K562 (cell line): Measurements from ENCODE around the gene P2RX1. TPM values are rescaled to one million over a fixed set of nuclear protein-coding genes. Genes with fewer than 3 reads are reported as not detected.

Source experiments
- ETV1 ChIP-seq: fragments of 450-650 bp; conservative IDR thresholded peaks from 2 replicates; pipeline ENCODE4 v1.6.1; 2016; ENCODE audit warnings: missing genetic modification characterization, control low read depth, low read depth, missing compliant biosample characterization
- ETV5 ChIP-seq: sonication (generic); formaldehyde crosslinking; IDR thresholded peaks from 2 replicates; pipeline ENCODE4 v1.4.0; 2020; ENCODE audit warnings: low read depth, mild to moderate bottlenecking, missing genetic modification reagents
- HDAC6 ChIP-seq: IDR thresholded peaks from 2 replicates; pipeline ENCODE4 v1.6.1; 2012; ENCODE audit warnings: low read depth, mild to moderate bottlenecking, control low read depth, inconsistent platforms, low read length, moderate library complexity
- HMG20A ChIP-seq: fragments of 450-650 bp; formaldehyde crosslinking; conservative IDR thresholded peaks from 2 replicates; pipeline ENCODE4 v1.4.0; 2020; ENCODE audit warnings: mild to moderate bottlenecking, mixed read lengths
- HNRNPLL ChIP-seq: fragments of 200-400 bp; formaldehyde crosslinking; IDR thresholded peaks from 2 replicates; pipeline ENCODE4 v1.6.1; 2017; ENCODE audit warnings: low read length, low read depth, mild to moderate bottlenecking; ENCODE audit not compliant: poor library complexity, severe bottlenecking
- JUND ChIP-seq, 2 experiments: IDR thresholded peaks; 2 replicates in 1 of 2; 3 replicates in 1 of 2; pipeline ENCODE4 v1.6.1; 2011; ENCODE audit warnings: borderline replicate concordance in 2 of 2, low read depth in 2 of 2, low read length in 2 of 2, improper control_type of control experiment in 1 of 2, missing biosample characterization in 1 of 2, missing genetic modification characterization in 1 of 2, missing genetic modification reagents in 1 of 2
- KDM5B ChIP-seq: fragments of 200-600 bp; sonication (generic); IDR thresholded peaks from 2 replicates; pipeline ENCODE4 v1.6.1; 2012; ENCODE audit warnings: low read depth, mild to moderate bottlenecking, moderate library complexity, low read length, control low read depth, inconsistent platforms; ENCODE audit not compliant: insufficient replicate concordance
- MAZ ChIP-seq, 2 experiments: fragments of 450-650 bp in 1 of 2; sonication (generic) in 1 of 2; formaldehyde crosslinking; IDR thresholded peaks in 1 of 2; conservative IDR thresholded peaks in 1 of 2; 2 replicates each; pipeline versions ENCODE4 v1.4.0 to v1.5.0; 2020; ENCODE audit warnings: mild to moderate bottlenecking in 1 of 2, missing genetic modification reagents in 1 of 2
- NR2C2 ChIP-seq, 2 experiments: fragments of 200-800 bp in 1 of 2; sonication (Bioruptor generic) in 1 of 2; sonication (generic) in 1 of 2; formaldehyde crosslinking in 1 of 2; IDR thresholded peaks; 2 replicates each; pipeline versions ENCODE4 v1.6.1 to v1.8.0; 2016 to 2022; ENCODE audit warnings: mild to moderate bottlenecking in 1 of 2, missing compliant biosample characterization in 1 of 2, missing genetic modification characterization in 1 of 2, missing genetic modification reagents in 1 of 2
- ZNF134 ChIP-seq: fragments of 250-450 bp; sonication (Bioruptor Pico); conservative IDR thresholded peaks from 2 replicates; pipeline ENCODE4 v1.4.0; 2020
- polyA plus RNA-seq, 8 experiments: library from polyadenylated mRNA; depleted of rRNA in 4 of 8; stranded (reverse) in 5 of 8; unstranded in 3 of 8; fragments of >200 nt; fragmentation: Nextera tagmentation in 2 of 8; fragmentation: Illumina TruSeq in 1 of 8; extraction: Ambion mirVana in 2 of 8; extraction: Trizol in 1 of 8; gene quantifications; 2 replicates each; pipeline versions ENCODE4 v1.2.1 to v1.2.3, GENCODE V29; 2011 to 2014; ENCODE audit warnings: inconsistent platforms in 1 of 8, missing spikeins in 1 of 8
- total RNA-seq, 7 experiments: library from RNA; depleted of rRNA in 6 of 7; stranded (reverse); fragments of >200 nt in 6 of 7; fragmentation: Illumina TruSeq in 2 of 7; extraction: Trizol in 2 of 7; gene quantifications; 2 replicates each; pipeline versions ENCODE4 v1.2.1 to v1.2.3, GENCODE V29; 2011 to 2021; ENCODE audit warnings: low replicate concordance in 1 of 7
- TF ChIP-seq, protein P1 (sequence below): fragments of 450-650 bp; IDR thresholded peaks from 2 replicates; pipeline ENCODE4 v1.6.1; 2016; ENCODE audit warnings: mild to moderate bottlenecking
- TF ChIP-seq, protein P2 (sequence below): sonication (generic); formaldehyde crosslinking; IDR thresholded peaks from 2 replicates; pipeline ENCODE4 v1.8.0; 2023; ENCODE audit warnings: mild to moderate bottlenecking, missing genetic modification reagents

The P2RX1 gene
- total and polyA plus RNA-seq, 9 of the 15 experiments (the other 6 are each of a cell fraction or from before 2014, with no cell fraction given), result 0.27 to 20.3 (median 10.3) TPM

DNA sequence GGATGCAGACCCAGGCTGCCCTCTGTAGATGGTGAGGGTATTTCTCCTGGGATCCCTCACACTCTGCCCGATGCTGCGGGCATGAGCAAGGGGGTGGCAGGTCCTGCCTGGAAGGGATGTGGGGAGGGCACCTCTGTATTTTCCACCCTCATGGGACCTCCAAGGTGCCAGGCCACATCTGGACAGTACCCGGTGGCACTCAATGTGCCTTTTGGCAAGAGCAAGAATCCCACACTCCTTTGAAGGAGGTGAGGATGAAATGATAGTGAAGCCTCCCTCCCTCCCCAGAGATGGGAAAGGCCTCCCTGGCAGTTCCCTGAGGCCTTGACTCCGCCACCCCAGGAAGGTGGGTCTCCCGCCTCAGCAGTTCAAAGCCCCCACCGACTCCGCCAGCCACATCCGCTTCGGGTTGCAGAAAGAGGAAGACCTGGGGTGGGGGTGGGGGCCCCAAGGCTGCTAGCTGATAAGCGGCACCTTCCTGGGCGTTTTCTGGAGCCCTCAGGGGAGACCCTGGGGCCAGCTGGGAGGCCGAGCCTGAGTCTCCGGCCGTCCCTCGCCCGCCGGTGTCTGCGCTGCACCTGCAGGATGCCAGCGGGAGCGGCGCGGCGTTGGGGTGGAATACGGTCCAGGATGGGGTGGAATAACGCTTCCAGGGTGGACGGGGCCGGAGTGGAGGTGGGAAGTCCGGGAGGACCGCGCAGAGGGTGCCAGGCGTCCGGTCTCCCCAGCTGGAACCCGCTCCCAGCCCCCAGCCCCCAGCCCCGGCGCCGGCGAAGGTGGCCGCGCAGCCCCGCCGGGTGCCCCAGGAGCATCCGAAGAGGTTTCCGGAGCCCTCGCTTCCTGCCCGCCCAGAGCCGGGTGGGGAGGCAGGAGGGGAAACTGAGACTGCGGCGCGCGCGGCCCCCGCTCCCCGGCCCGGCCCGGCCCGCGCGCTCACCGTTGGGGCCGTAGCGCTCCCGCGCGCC lies 47.3 kb upstream of the P2RX1 start (continued):
- TF ChIP-seq, protein P1, sequence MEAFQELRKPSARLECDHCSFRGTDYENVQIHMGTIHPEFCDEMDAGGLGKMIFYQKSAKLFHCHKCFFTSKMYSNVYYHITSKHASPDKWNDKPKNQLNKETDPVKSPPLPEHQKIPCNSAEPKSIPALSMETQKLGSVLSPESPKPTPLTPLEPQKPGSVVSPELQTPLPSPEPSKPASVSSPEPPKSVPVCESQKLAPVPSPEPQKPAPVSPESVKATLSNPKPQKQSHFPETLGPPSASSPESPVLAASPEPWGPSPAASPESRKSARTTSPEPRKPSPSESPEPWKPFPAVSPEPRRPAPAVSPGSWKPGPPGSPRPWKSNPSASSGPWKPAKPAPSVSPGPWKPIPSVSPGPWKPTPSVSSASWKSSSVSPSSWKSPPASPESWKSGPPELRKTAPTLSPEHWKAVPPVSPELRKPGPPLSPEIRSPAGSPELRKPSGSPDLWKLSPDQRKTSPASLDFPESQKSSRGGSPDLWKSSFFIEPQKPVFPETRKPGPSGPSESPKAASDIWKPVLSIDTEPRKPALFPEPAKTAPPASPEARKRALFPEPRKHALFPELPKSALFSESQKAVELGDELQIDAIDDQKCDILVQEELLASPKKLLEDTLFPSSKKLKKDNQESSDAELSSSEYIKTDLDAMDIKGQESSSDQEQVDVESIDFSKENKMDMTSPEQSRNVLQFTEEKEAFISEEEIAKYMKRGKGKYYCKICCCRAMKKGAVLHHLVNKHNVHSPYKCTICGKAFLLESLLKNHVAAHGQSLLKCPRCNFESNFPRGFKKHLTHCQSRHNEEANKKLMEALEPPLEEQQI, result no peak
- TF ChIP-seq HDAC6 (no peak), ZNF134 (CRISPR knock-in tag) (no peak), KDM5B (peak; percentile 57), ETV1 (tag) (peak; percentile 60), NR2C2 (CRISPR knock-in tag; IDR thresholded peaks at IDR 0.05) (no peak), NR2C2 (tag; IDR thresholded peaks at IDR 0.05) (0 out of 2 replicates have a peak, but pooled peaks have one; percentile 2), MAZ (CRISPR knock-in tag; conservative IDR thresholded peaks at IDR 0.05 in 1 of 2, IDR thresholded peaks at IDR 0.05 in 1 of 2) (peak; percentile 30 to 46; a peak in 2 of 4 replicates), HMG20A (CRISPR knock-in tag) (no peak), ETV5 (CRISPR knock-in tag) (peak; percentile 86), HNRNPLL (peak; percentile 16), JUND (IDR thresholded peaks at IDR 0.05; ENCODE audit: borderline replicate concordance, low read depth, low read length) (0 out of 2 replicates have a peak, but pooled peaks have one; percentile 11), JUND (tag; IDR thresholded peaks at IDR 0.05; ENCODE audit: borderline replicate concordance, low read depth, low read length) (no peak; the same call in 2 of the 3 replicates)
- TF ChIP-seq, protein P2, sequence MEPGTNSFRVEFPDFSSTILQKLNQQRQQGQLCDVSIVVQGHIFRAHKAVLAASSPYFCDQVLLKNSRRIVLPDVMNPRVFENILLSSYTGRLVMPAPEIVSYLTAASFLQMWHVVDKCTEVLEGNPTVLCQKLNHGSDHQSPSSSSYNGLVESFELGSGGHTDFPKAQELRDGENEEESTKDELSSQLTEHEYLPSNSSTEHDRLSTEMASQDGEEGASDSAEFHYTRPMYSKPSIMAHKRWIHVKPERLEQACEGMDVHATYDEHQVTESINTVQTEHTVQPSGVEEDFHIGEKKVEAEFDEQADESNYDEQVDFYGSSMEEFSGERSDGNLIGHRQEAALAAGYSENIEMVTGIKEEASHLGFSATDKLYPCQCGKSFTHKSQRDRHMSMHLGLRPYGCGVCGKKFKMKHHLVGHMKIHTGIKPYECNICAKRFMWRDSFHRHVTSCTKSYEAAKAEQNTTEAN (CRISPR knock-in tag), result no peak
